Measurements from ENCODE around the gene KAZN.
"Not testable (repeated sequence)": the region's sequence is repeated elsewhere in the genome, so short reads cannot be mapped to it uniquely, and the experiment has no call there.

Gene KAZN

DNA sequence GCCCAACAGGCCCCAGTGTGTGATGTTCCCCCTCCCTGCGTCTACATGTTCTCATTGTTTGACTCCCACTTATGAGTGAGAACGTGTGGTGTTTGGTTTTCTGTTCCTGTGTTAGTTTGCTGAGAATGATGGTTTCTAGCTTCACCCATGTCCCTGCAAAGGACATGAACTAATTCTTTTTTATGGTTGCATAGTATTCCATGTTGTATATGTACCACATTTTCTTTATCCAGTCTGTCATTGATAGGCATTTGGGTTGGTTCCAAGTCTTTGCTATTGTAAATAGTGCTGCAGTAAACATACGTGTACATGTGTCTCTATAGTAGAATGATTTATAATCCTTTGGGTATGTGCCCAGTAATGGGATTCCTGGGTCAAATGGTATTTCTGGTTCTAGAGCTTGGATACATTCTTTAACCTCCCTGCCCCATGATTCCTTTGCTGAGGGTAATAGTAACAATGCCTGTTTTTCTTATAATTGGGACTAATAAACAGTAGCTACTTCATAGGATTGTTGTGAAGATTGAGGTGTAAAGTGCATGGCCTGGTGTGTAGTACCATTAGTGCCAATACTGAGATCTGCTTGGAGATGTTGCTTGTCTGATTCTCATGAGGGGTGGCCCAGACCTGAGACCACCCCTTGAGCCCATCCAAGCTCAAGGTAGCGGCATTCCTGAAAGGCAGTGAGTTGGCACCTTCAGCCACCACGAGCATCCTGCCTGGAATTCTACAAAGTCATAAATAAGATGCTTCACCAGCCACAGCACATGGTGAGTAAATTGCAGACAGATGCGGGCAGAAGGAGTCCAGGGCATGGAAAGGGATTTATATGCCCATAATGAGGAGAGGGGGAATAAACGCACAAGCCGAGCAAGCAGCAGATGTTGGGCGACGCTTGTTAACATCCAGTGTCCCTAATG, 365.6 kb downstream of the KAZN start:
- not testable (repeated sequence) for DNase-seq

DNA sequence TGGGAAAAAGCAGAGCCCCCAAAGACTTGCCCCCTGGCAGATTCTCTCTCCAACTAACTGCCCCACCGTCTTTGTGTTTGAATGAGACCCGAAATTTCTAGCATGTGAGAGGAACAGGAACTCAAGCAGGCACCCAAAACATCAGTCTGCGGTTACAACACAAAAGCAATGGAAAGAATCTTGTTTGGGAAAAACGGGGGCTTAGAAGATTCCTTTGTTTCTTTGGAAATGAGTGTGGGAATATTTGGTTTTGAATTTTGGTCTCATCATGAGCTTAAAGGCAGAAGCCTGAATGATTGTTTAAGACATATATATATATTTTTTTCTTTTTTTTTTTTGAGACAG, 366.2 kb downstream of the KAZN start:
- DNase-seq, result no peak

DNA sequence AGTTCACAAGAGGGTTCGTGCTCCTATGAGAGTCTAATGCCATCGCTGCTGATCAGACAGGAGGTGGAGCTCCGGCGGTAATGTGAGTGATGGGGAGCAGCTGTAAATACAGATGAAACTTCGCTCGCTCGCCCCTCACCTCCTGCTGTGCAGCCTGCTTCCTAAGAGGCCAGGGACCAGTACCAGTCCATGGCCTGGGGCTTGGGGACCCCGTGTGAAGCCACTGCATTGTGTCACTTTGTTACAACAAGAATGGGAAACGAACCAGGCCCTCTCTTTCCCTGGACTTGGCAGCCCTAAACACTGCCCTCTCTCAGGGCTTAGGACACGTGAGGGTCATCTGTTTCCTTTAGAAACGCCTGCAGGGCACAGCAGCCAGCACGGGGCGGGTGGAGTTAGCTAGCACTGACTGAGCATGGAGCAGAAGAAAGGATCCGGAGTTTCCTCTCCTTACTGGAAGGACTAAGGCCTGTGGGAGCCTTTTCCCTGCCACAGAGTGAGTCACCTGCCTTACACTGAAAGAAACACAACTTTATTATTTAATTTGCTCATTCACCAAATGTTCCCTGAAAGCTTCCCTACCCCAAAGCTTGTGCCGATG, 369.9 kb downstream of the KAZN start:
- DNase-seq, result no peak

DNA sequence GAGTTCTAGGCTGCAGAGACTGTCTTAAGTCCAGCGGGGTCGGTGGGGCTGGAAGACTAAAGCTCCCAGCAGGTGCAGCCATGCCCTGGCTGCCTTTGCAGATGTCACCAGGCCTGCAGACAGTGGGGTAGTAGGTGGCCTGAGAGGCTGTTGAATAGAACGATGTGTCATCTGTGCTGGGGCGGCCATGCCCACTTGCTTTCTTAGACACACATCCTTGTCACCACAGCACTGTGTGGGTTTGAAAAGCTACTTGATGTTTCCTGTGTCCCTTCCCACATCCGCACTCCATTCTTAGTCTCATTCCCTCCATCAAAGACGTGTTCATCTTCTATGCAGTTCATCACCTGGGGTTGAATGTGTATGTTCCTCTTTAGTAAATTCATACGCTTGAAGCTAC, 370.5 kb downstream of the KAZN start:
- no peak for DNase-seq

DNA sequence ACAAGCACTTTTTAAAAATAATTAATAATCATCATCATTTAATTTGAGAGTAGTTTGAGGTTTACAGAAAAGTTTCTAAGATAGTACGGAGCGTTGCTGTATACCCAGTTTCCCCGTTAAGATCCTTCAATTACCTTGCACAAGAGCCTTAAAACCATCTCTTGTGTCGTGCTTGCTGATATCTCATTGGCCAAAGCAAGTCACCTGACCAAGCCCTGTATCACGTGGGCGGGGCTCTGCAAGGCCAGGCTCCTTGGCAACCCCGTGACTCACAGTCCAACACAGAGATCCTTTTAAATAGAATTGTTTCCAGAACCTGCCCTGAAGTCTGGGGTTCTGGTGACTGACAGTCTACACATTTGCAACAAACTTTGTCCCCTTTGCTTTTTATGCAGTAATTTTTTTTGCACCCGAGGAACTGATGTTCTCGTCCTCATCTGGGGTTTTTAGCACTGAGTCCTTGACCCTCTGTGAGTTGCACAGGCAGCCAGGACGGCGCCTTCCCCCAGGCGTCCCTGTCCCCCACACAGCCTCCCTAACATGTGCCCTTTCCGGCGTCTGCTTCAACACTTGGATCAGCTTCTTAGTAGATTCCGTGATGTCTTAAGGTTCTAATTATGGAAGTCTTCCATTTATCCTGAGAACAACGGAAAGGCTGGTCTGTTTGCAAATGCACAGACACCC, 371.8 kb downstream of the KAZN start:
- DNase-seq, result no peak

DNA sequence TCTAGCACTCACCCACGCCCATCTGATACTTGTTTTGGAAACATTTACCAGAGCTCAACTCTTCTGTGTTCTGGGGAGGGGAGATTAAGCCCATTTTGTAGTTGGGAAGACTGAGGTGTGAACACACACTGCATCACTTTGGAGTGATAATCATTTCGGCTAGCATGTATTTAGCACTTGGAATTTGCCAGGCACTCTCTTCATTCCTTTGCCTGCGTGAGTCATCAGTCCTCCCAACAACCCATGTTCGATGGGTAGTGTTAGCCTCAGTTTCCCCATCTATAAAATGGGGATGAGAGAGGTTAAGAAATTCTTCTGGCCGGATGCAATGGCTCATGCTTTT, 372.3 kb downstream of the KAZN start:
- no peak for DNase-seq

DNA sequence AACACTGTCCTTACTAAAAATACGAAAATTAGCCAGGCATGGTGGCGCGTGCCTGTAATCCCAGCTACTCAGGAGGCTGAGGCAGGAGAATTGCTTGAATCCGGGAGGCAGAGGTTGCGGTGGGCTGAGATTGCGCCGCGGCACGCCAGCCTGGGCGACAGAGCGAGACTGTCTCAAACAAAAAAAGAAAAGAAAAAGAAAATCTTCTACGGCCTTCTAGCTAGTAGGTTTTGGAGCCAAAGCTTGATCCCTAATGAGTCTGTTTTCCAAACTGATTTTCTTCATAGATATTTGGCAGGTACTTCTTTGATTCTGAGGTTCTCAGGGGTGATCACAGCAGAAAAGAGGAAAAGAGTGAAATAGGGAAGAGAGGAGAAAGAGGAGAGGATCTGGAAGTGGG, 372.7 kb downstream of the KAZN start:
- no peak for DNase-seq

DNA sequence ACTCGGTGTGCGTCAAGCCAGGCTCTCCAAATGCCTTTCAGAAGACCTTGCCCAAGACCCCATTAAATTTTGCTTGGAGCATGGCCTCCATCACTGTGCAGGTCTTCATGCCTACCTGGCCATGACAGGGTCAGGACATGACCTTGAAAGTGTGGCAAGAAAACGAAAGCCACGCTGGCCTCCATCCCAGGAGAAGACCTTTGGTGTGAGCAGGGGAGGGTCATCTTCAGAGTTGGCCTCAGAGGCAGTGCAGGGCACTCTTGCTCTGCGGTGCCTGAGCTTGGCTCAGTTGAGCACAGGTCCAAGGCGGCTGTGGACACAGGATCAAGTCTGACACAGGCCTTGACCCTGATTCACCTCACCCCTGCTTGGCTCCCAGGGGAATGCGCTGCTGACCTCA, 373.6 kb downstream of the KAZN start:
- no peak for DNase-seq

DNA sequence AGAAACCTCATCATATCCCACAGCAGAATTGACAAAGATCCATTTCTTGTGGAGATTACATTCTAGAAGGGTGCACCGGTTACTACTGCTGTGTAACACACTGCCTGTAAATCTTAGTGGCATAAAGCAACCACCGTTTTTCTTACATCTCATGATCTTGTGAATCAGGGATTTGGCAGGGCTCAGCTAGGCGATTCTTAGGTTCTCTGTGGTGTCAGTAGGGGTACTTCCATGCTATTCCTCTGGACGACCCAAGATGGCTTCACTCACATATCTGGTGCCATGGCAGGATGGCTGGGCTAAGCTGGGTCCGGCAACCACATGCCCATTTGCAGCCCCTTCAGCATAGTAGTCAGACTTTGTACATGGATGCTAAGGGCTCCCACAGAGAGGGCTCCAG, 375.3 kb downstream of the KAZN start:
- DNase-seq, result no peak

DNA sequence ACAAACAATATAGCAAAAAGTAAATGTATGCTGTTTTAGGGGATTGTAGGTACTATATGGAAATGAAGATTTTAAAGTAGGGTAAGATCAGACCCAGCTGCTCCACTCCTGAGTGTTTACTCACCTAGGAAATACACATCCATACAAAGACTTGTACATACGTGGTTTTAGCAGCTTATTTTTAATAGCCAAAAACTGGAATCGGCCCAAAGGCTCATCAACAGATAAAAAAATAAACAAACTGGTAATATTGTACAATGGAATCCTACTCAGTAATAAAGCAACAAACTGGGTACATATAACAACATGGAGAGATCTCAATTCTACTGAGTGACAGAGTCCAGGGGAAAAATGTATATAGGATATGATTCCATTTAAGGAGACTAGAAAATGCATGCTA, 375.9 kb downstream of the KAZN start:
- no peak for DNase-seq

DNA sequence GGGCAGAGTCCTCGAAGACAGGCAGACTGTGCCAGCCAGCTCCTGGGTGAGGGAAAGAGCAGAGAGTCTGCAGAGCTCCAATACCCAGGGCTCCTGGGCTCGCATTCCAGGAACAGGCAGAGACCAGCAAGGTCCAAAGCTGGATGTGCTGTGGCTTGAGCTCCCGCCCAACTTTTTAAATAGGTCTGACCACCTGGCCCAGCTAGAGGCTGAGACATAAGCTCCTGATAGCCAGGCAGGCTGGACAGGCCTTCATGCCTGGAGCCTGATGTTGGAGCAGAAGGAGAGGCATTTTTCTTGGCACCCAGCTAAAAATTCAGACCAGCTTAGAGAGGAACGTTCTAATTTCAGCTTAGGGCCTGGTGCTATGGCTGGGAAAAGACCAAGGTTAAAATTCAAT, 376.6 kb downstream of the KAZN start:
- DNase-seq, result no peak

DNA sequence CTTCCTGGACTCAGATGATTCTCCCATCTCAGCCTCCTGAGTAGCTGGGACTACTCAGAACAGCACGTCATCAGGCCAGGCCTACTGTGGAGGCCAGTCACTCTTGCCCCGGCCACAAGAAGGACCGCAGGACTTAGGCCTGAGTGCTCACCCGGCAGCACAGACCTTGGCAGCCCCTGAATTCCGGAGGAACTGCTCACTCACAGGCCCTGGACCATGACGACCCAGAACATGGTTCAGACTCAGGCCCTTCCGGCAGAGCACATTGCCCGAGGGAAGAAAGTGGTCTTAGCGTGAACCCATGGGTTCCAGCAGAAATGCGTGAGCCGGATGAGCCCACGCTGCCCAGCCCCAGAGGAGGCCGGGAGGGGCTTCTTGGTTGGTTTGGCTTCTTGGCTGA, 377.8 kb downstream of the KAZN start:
- no peak for DNase-seq

DNA sequence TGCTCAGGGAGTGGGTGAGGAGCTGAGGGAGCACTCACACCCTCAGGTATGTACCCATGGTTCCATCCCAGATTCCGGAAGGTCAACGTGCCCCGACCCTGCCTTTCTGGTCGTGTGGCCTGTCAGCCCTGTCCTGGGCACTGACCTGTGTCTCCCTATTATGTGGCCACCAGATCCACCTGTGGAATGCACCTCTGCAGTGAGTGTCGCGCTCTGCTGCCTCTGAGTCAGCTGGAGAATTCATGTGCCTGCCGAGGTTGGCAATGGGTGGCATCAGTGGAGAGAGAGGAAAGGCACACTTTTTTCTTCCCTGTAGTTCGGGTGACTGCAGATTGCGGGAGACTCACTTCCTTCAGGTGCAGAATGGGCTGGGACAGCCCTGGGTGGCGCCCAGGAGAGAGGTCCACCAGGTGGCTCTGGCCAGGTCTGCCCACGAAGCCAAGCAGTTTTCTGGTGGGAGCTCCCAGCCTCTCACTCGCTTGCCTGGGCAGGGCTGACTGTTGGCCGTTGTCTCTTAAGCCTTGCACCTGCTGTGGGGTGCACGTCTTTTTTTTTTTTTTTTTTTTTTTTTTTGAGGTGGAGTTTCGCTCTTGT, 378.9 kb downstream of the KAZN start:
- no peak for DNase-seq

DNA sequence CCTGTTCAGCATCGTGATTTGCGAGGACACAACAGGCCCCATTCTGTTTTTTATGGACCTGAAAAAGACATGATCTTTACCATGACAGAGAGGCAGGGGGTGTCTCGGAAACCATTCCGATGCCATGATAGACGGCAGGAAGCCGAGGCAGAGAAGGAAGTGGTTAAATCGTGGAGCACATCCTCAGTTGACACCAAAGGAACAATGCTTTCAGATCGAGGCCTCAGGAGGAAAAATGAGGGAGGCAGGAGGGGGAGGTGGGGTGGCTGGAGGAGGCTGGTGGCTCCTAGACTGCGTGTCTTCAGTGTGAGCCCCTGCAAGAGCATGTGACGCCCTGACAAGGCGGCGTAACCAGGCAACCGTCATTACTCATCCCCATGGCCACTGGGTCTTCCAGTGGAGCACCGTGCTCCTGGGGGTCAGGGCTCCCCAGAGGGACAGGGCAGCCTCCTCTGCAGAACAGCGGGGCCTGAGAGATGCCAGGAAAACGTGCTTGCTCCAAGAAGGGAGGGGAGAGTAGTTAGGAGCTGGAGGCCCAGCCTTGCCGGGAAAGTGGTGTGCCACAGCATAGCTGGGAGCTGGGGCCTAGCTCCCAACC, 382.2 kb downstream of the KAZN start:
- no peak for DNase-seq

DNA sequence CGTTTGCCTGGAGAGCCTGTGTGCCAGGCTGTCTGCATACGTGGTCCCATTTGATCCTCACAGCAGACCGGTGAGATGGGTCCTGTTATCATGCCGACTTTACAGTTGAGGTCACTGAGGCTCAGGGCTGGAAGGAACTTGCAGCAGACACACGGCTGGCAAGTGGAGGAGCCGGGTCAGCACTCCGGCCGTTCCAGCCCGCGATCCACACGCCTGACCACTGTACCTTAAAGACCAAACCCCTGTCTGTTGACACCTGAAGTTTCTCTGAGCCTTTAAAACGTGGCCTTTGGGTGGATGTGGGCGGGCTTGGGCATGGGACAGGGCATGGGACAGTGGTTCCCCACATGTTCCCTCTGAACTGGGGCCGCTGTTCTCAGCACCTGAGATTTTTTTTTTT, 383.5 kb downstream of the KAZN start:
- no peak for DNase-seq

DNA sequence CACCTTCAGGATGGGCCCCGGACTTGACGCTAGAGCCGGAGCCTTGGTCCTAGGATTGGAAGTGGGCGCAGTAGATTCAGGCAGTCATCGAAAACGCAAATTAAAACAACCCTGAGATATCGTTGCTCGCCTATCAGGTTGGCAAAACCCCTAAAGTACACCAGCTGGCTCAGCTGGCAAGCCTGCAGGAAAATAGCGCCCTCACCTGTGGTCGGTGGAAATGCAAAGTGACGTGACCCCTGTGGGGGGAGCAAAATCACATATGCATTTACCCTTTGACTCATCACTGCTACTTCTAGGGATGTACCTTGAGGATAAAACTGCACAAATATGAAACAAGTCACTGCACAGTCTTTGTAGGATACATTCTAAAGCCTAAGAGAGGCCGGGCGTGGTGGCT, 384.8 kb downstream of the KAZN start:
- no peak for DNase-seq

DNA sequence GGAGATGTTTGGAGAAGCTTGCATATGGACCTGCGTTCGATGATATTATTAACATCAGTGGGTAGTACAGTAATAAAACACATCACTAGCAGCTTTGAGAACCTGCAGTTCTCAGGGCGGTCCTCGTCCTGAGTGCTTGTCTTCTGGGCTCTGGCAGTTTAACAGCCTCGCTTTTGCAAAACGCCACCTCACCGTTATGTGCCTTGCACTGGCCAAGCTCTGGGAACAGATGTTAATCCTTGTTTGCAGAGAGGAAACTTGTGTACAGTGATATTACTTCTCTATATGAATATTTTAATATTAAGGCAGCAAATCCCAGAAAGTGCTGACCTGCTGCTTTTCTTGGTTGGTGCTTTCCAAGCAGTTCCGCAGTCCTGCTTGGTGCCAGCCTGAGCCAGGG, 387.7 kb downstream of the KAZN start:
- DNase-seq, result no peak

DNA sequence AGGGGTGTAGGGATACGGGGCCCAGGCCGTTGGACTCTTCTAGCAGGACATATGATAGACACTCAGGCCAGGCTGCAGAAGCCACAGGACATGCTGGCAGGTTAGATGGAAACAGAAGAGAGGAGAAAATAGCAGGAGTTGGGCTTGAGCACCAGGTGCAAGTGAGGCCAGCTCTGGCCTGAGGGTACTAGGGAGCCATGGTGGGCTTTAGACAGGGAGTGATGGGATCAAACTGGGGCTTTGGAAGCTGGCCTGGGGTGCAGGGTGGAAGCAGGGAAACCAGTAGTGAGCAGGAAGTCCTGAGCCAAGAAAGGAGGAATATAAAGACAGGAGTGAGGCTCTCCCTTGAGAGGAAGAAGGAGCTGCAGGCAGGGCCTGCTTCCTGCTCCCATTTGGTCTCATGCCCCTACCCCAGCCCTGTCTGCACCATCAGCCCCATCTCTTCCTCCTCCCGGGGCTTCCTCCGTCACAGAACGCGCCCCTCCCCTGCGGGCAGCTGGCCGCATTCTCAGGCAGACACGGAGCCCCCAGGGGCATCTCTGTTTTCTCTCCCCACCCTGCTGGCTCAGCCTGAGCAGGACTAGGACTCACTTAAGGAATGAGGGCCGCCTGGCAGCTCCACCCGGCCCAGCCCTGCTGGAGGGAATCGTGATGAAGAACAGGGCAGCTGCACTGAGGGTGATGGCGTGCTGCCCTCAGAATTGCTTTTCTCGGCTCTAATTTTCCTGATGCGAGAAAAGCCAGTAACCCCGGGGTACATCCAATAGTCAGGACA, 389.5 kb downstream of the KAZN start:
- no peak for DNase-seq

DNA sequence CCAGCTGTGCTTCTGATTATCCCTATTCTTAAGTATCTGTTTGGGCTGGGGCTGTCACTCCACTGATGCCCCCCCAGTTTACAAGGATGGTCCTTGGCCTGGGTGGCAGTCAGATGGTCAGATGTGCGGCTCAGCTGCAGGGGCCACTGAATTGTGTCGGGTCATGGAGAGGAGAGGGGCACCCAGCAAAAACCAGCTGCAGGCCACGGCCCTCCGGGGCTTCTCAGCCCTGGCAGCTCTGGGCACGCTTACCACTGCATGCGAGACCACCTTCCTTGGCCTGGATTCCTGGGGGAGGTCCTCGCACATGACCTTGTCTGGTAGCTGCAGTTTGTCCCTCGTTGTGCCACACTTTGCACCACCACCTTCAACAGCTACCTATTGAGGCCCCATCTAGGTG, 390.2 kb downstream of the KAZN start:
- DNase-seq, result no peak

DNA sequence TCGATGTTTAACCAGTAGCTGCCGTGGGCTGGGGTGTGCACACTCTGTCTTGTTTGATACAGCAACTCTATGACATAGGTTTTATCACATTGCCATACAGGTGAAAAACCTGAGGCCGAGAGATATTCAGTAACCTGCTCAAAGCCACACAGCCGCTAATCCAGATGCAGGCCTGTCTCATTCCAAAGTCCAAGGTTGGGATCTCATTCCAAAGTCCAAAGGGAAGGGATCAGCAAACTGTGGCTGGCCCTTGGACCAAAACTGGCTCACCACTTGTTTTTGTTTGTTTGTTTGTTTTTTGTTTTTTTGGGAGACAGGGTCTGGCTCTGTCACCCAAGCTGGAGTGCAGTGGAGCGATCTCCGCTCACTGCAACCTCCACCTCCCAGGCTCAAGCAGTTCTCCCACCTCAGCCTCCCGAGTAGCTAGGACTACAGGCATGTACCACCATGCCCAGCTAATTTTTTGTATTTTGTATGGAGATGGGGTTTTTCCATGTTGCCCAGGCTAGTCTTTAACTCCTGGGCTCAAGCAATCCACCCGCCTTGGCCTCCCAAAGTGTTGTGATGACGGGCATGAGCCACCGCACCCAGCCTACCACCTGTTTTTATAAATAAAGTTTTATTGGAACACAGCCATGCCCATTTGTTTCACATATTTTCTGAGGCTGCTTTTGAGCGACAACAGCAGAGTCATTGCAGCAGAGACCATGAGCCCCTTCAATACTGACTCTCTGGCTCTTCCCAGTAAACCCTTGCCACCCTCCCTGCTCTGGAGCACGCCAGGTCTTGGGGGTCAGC, 391.6 kb downstream of the KAZN start:
- DNase-seq, result no peak

DNA sequence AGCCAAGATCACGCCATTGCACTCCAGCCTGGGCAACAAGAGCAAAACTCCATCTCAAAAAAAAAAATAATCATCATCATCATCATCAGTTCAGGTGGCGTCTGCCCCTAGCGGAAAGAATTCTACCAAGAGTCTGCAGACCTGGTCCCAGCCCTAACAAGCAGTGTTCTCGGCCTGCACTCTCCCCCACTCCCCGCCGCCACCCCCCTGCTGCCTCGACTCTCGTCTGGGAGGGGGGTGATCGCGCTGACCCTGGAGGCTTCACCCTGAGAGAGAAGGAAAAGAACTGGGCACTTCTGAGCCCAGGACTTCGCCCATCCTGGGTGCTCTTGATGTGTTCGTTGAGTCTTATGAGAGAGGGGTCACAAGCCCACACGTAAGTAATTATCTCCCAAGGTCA, 394.9 kb downstream of the KAZN start:
- DNase-seq, result no peak

DNA sequence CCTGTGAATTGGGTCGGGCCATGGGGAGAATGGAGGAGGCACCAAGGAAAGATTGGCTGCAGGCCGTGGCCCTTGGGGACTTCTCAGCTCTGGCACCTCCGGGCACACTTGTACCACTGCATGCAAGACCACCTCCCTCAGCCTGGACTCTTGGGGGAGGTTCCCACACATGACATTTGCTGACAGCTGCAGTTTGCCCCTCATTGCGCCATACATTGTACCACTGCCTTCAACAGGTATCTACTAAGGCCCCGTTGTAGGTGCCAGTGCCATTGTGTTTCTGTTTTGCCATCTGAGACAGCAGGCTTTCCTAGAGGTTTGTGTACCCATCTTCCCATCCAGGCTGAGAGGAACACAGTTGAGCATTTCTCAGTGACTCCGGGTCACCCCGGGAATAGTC, 395.7 kb downstream of the KAZN start:
- DNase-seq, result no peak

Data from KG1 (cell line).